Ovary (tissue), 9 donors: ENCODE data around the gene PBLD. TPM values are rescaled to one million over a fixed set of nuclear protein-coding genes. Genes with fewer than 3 reads are reported as not detected.

Source experiments
- DNase-seq, 5 donors: peaks; one replicate each; pipeline ENCODE4 v3.0.0-alpha.2; 2019 to 2020
- H3K27ac ChIP-seq, 2 donors: fragments of 200-600 bp; one replicate each; pipeline versions ENCODE4 v1.5.1 to v1.8.0; 2019 to 2022
- H3K27me3 ChIP-seq: fragments of 200-600 bp; one replicate; pipeline ENCODE4 v1.8.0; 2022
- H3K36me3 ChIP-seq: fragments of 200-600 bp; sonication (generic); one replicate; pipeline ENCODE4 v1.5.1; 2019
- H3K4me1 ChIP-seq: one replicate; pipeline ENCODE4 v1.8.1; 2013; ENCODE audit warnings: mild to moderate bottlenecking, moderate library complexity; ENCODE audit not compliant: insufficient read depth
- H3K4me3 ChIP-seq: fragments of 200-600 bp; sonication (generic); one replicate; pipeline ENCODE4 v1.5.1; 2017
- H3K9me3 ChIP-seq, 2 donors: fragments of 200-600 bp in 1 of 2; sonication (generic) in 1 of 2; one replicate each; pipeline versions ENCODE4 v1.5.1 to v1.8.1; 2013 to 2019; ENCODE audit warnings: mild to moderate bottlenecking in 1 of 2, moderate library complexity in 1 of 2
- EP300 ChIP-seq: sonication (generic); formaldehyde crosslinking; IDR thresholded peaks from one replicate; pipeline ENCODE4 v1.6.1; 2017; ENCODE audit warnings: antibody characterized with exemption
- POLR2A ChIP-seq: fragments of 450-650 bp; IDR thresholded peaks from one replicate; pipeline ENCODE4 v1.6.1; 2017; ENCODE audit warnings: antibody characterized with exemption, mild to moderate bottlenecking, moderate library complexity
- WGBS, 3 donors: extraction: QIAGEN DNeasy Blood & Tissue Kit in 1 of 3; methylation state at CpG; one replicate each; pipeline versions ENCODE4 v1.1.5 to v1.1.7; 2013 to 2017; 5-methylcytosine and 5-hydroxymethylcytosine counted together
- intact Hi-C, 4 donors: fragments of 100-400 bp; cut with DNase I; formaldehyde crosslinking; loops; one replicate each; pipeline versions ENCODE4 v1.11.0 to v1.15.1; 2022 to 2023
- polyA plus RNA-seq, 2 donors: library from polyadenylated mRNA; stranded (reverse); fragments of 200-250 nt in 1 of 2; fragments of 350-450 nt in 1 of 2; fragmentation: Illumina TruSeq in 1 of 2; extraction: RNeasy Lipid Tissue Mini Kit (QIAGEN cat#74804) in 1 of 2; gene quantifications; one replicate each; pipeline ENCODE4 v1.2.3, GENCODE V29; 2013 to 2014
- total RNA-seq, 7 donors: library from RNA; depleted of rRNA in 2 of 7; stranded (reverse); fragments of >200 nt in 2 of 7; fragmentation: NEBNext Ultra II Directional in 3 of 7; extraction: Animal tissue kit (Norgen Biotek cat#: 25700) in 3 of 7; gene quantifications; one replicate each; pipeline versions ENCODE4 v1.1.0 to v1.2.4, GENCODE V29; 2016 to 2023
- TF ChIP-seq, protein P1 (sequence below), 3 donors: fragments of 450-650 bp in 2 of 3; fragments of 200-600 bp in 1 of 3; IDR thresholded peaks; one replicate each; pipeline versions ENCODE4 v1.5.1 to v1.8.0; 2016 to 2022; ENCODE audit warnings: antibody characterized with exemption in 3 of 3, mild to moderate bottlenecking in 1 of 3
- donor health status: DM: no; HTN: no; CAD: no; lungs with moderate emphysema.
- donor health status: DM: no; HTN: no; CAD: no.
- donor health status: Bipolar disorder and iron deficiency.
- donor health status: DM: yes; HTN: yes; CAD: no.
- donor health status: DM: no; HTN: no; CAD: no.
- donor health status: DM: yes; HTN: yes; CAD: no.

The PBLD gene
- total and polyA plus RNA-seq, 9 donors: 2.5 to 7.8 (median 3.0) TPM

DNA sequence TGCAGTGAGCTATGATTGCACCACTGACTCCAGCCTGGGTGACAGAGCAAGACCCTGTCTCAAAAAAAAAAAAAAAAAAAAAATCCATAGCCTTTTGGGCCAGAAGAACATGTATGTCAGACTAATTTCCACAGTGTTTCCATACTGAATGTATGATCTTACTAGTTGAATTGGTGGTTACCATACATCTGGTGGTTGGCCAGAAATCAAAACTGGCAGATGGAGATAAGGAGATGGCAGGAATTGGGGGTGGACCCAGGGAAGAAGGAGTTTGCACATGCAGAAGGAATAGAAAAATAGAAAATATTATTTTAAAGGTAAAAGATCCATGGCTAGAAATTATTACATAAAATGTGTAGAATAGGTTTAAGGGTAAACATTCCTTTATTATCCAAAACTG, 97.1 kb downstream of the PBLD start:
- no peaks in the 10 kb centered on the region for H3K36me3 ChIP-seq
- DNase-seq: no peak
- H3K4me3 ChIP-seq: no peak overlapping the region
- TF ChIP-seq EP300: no peak
- TF ChIP-seq POLR2A: no peak
- TF ChIP-seq, protein P1, sequence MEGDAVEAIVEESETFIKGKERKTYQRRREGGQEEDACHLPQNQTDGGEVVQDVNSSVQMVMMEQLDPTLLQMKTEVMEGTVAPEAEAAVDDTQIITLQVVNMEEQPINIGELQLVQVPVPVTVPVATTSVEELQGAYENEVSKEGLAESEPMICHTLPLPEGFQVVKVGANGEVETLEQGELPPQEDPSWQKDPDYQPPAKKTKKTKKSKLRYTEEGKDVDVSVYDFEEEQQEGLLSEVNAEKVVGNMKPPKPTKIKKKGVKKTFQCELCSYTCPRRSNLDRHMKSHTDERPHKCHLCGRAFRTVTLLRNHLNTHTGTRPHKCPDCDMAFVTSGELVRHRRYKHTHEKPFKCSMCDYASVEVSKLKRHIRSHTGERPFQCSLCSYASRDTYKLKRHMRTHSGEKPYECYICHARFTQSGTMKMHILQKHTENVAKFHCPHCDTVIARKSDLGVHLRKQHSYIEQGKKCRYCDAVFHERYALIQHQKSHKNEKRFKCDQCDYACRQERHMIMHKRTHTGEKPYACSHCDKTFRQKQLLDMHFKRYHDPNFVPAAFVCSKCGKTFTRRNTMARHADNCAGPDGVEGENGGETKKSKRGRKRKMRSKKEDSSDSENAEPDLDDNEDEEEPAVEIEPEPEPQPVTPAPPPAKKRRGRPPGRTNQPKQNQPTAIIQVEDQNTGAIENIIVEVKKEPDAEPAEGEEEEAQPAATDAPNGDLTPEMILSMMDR (IDR thresholded peaks at IDR 0.05): no peak
- H3K27me3 ChIP-seq: no peaks in the 10 kb centered on the region
- no peaks in the 10 kb centered on the region for H3K4me1 ChIP-seq
- H3K9me3 ChIP-seq: no peaks in the 10 kb centered on the region
- intact Hi-C loops: no loop called here
- H3K27ac ChIP-seq: no peak overlapping the region

DNA sequence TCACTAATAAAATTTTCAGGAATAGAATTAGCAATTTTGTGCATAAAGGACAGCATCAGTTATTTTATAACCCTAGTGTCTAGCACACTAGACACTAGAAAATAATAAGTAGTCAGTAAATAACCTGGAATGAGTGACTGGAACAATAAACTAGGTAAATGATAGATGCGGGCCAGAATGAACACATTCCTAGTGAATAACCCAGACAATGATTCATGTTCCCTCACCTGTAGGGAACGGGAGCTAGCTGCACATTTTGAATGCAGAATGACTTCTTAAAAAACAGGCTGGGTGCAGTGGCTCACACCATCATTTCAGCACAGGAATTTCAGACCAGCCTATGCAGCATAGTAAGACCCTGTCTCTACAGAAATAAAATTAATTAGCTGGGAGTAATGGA, 97.6 kb downstream of the PBLD start:
- H3K4me3 ChIP-seq: no peak overlapping the region
- H3K36me3 ChIP-seq: no peaks in the 10 kb centered on the region
- H3K4me1 ChIP-seq: no peaks in the 10 kb centered on the region
- DNase-seq: no peak
- intact Hi-C loops: no loop called here
- H3K27ac ChIP-seq: no peak overlapping the region
- no peaks in the 10 kb centered on the region for H3K9me3 ChIP-seq
- WGBS, 3 donors: 61 to 82% (median 73%) methylated on average over 2 of the region's 2 CpGs
- TF ChIP-seq EP300 (no peak), POLR2A (no peak)
- TF ChIP-seq, protein P1 (IDR thresholded peaks at IDR 0.05): no peak
- H3K27me3 ChIP-seq: no peaks in the 10 kb centered on the region

DNA sequence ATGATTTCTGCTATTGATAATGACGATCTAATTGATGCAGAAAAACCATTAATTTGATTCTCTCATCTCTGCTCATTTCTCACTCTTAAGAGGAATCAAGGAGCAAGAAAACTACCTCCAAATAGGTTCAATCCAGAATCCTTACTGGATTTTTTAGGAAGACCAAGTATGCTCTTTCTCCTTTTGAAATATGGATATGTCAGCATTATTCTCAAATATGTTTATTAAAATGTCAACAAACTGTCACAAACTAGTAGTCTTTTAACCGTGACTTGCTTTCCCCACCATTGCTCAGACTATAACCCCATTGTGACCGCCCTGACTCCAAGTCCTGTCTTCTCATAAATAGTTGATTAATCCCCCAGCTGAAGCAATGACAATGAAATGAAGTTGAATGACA, 99.7 kb downstream of the PBLD start:
- Histone ChIP-seq H3K4me3 (no peak overlapping the region), H3K27ac (no peak overlapping the region), H3K36me3 (no peaks in the 10 kb centered on the region), H3K27me3 (no peaks in the 10 kb centered on the region), H3K4me1 (no peaks in the 10 kb centered on the region), H3K9me3 (no peaks in the 10 kb centered on the region)
- TF ChIP-seq, protein P1 (IDR thresholded peaks at IDR 0.05): no peak
- TF ChIP-seq EP300 (no peak), POLR2A (no peak)
- intact Hi-C loops: no loop called here
- DNase-seq: no peak
- WGBS, 3 donors: 83 to 86% (median 84%) methylated on average over 3 of the region's 3 CpGs

Other genes starting within 250 kb of the PBLD start
- under 1 TPM in 2 of 7 donors, not detected in 5; 0.17 to 0.18 TPM for gene MYPN, start 223.4 kb downstream of the PBLD start, total RNA-seq
- gene MYPN, start 223.4 kb downstream of the PBLD start, polyA plus RNA-seq: under 1 TPM; 0.05 to 0.15 TPM
- gene ATOH7, start 100.8 kb downstream of the PBLD start, total RNA-seq: under 1 TPM in 2 of 7 donors, not detected in 5; 0.23 to 0.60 TPM
- under 1 TPM in 1 of 2 donors, not detected in 1; 0.16 TPM for gene ATOH7, start 100.8 kb downstream of the PBLD start, polyA plus RNA-seq
- gene HNRNPH3, start 864 bp downstream of the PBLD start, total RNA-seq: 100 to 1,000 TPM in 5 of 7 donors, 10 to 100 TPM in 2; 38.9 to 173 (median 114) TPM
- 100 to 1,000 TPM; 173 to 337 TPM for gene HNRNPH3, start 864 bp downstream of the PBLD start, polyA plus RNA-seq
- 10 to 100 TPM; 21.1 to 36.4 (median 29.8) TPM for gene RUFY2, start 74.3 kb upstream of the PBLD start, total RNA-seq
- 10 to 100 TPM; 11.1 to 18.3 TPM for gene RUFY2, start 74.3 kb upstream of the PBLD start, polyA plus RNA-seq
- 1 to 10 TPM; 1.6 to 3.8 (median 3.3) TPM for gene DNA2, start 139.0 kb upstream of the PBLD start, total RNA-seq
- gene DNA2, start 139.0 kb upstream of the PBLD start, polyA plus RNA-seq: 1 to 10 TPM; 1.0 to 1.9 TPM
- gene SLC25A16, start 194.6 kb upstream of the PBLD start, total RNA-seq: 10 to 100 TPM in 6 of 7 donors, 1 to 10 TPM in 1; 9.1 to 31.9 (median 27.0) TPM
- 10 to 100 TPM in 1 of 2 donors, 1 to 10 TPM in 1; 4.4 to 10.1 TPM for gene SLC25A16, start 194.6 kb upstream of the PBLD start, polyA plus RNA-seq
- 1 to 10 TPM; 2.9 to 7.0 (median 5.7) TPM for gene TET1, start 227.4 kb upstream of the PBLD start, total RNA-seq
- 1 to 10 TPM in 1 of 2 donors, under 1 TPM in 1; 0.69 to 1.4 TPM for gene TET1, start 227.4 kb upstream of the PBLD start, polyA plus RNA-seq